Measurements from ENCODE around the gene NLRP6.

NLRP6 gene

GRCh38 chr11:293852-294661 is 15.8 kb downstream of the NLRP6 start:
- H3K4me1 ChIP-seq (ENCODE audit: control insufficient read depth, insufficient read depth, low read length) = peaks cover 8% of the 10 kb centered on the region
- no peaks in the 10 kb centered on the region for H3K36me3 ChIP-seq (ENCODE audit: control insufficient read depth, insufficient read depth, low read length)
- no peak overlapping the region for H3K4me3 ChIP-seq (ENCODE audit: insufficient read depth, low read depth, low read length)
- H3K27ac ChIP-seq (ENCODE audit: insufficient read depth, low read depth, low read length, poor library complexity, severe bottlenecking) = no peak overlapping the region
- WGBS, 2 experiments = 93 to 94% methylated on average over 27 of the region's 27 CpGs
- H3K9me3 ChIP-seq (ENCODE audit: control insufficient read depth, low read length) = no peaks in the 10 kb centered on the region
- H3K27me3 ChIP-seq (ENCODE audit: control insufficient read depth, insufficient read depth, low read length, poor library complexity, severe bottlenecking) = peaks cover 4% of the 10 kb centered on the region

DNA sequence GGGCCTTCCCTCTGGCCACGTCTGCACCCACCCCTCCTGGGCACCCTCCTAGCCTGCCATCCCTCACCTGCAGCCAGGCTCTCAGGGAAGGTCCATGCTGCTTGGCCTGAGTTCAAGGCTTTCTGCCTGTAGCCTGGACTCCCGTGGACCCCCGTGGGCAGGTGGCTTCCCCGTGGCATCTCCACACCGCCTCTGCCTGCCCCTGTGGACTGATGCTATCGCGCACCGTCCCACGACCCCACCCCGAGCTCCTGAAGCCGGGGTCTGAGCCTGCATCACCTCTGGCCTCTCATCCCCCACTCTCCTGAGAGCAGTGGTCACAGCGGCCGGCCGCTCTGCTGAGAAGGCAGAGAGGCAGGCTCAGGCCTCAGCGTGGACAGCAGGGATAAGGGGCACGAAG is 16.6 kb downstream of the NLRP6 start:
- Histone ChIP-seq H3K9me3 (ENCODE audit: control insufficient read depth, low read length) (no peaks in the 10 kb centered on the region), H3K27me3 (ENCODE audit: control insufficient read depth, insufficient read depth, low read length, poor library complexity, severe bottlenecking) (peaks cover under 1% of the 10 kb centered on the region), H3K36me3 (ENCODE audit: control insufficient read depth, insufficient read depth, low read length) (no peaks in the 10 kb centered on the region), H3K27ac (ENCODE audit: insufficient read depth, low read depth, low read length, poor library complexity, severe bottlenecking) (no peak overlapping the region), H3K4me1 (ENCODE audit: control insufficient read depth, insufficient read depth, low read length) (peaks cover 8% of the 10 kb centered on the region), H3K4me3 (ENCODE audit: insufficient read depth, low read depth, low read length) (no peak overlapping the region)
- 94 to 96% methylated on average over 16 of the region's 16 CpGs for WGBS, 2 experiments

- Histone ChIP-seq H3K4me1 (ENCODE audit: control insufficient read depth, insufficient read depth, low read length) (peaks cover 8% of the 10 kb centered on the region), H3K4me3 (ENCODE audit: insufficient read depth, low read depth, low read length) (no peak overlapping the region), H3K9me3 (ENCODE audit: control insufficient read depth, low read length) (no peaks in the 10 kb centered on the region), H3K27ac (ENCODE audit: insufficient read depth, low read depth, low read length, poor library complexity, severe bottlenecking) (no peak overlapping the region), H3K36me3 (ENCODE audit: control insufficient read depth, insufficient read depth, low read length) (no peaks in the 10 kb centered on the region), H3K27me3 (ENCODE audit: control insufficient read depth, insufficient read depth, low read length, poor library complexity, severe bottlenecking) (no peaks in the 10 kb centered on the region)
- 90 to 91% methylated on average over 26 of the region's 26 CpGs for WGBS, 2 experiments
Observed at GRCh38 chr11:295351-296170, 17.4 kb downstream of the NLRP6 start.

- Histone ChIP-seq H3K4me1 (ENCODE audit: control insufficient read depth, insufficient read depth, low read length) (peaks cover 8% of the 10 kb centered on the region), H3K27me3 (ENCODE audit: control insufficient read depth, insufficient read depth, low read length, poor library complexity, severe bottlenecking) (no peaks in the 10 kb centered on the region), H3K27ac (ENCODE audit: insufficient read depth, low read depth, low read length, poor library complexity, severe bottlenecking) (no peak overlapping the region), H3K9me3 (ENCODE audit: control insufficient read depth, low read length) (no peaks in the 10 kb centered on the region), H3K4me3 (ENCODE audit: insufficient read depth, low read depth, low read length) (no peak overlapping the region), H3K36me3 (ENCODE audit: control insufficient read depth, insufficient read depth, low read length) (no peaks in the 10 kb centered on the region)
- WGBS, 2 experiments = 89 to 90% methylated on average over 35 of the region's 35 CpGs
Observed at GRCh38 chr11:296171-297050, 18.2 kb downstream of the NLRP6 start.

GRCh38 chr11:297051-297585 is 18.9 kb downstream of the NLRP6 start:
- Histone ChIP-seq H3K36me3 (ENCODE audit: control insufficient read depth, insufficient read depth, low read length) (no peaks in the 10 kb centered on the region), H3K4me3 (ENCODE audit: insufficient read depth, low read depth, low read length) (no peak overlapping the region), H3K27ac (ENCODE audit: insufficient read depth, low read depth, low read length, poor library complexity, severe bottlenecking) (no peak overlapping the region), H3K9me3 (ENCODE audit: control insufficient read depth, low read length) (no peaks in the 10 kb centered on the region), H3K27me3 (ENCODE audit: control insufficient read depth, insufficient read depth, low read length, poor library complexity, severe bottlenecking) (no peaks in the 10 kb centered on the region), H3K4me1 (ENCODE audit: control insufficient read depth, insufficient read depth, low read length) (peaks cover 8% of the 10 kb centered on the region)
- WGBS, 2 experiments = 93% methylated on average over 13 of the region's 13 CpGs

DNA sequence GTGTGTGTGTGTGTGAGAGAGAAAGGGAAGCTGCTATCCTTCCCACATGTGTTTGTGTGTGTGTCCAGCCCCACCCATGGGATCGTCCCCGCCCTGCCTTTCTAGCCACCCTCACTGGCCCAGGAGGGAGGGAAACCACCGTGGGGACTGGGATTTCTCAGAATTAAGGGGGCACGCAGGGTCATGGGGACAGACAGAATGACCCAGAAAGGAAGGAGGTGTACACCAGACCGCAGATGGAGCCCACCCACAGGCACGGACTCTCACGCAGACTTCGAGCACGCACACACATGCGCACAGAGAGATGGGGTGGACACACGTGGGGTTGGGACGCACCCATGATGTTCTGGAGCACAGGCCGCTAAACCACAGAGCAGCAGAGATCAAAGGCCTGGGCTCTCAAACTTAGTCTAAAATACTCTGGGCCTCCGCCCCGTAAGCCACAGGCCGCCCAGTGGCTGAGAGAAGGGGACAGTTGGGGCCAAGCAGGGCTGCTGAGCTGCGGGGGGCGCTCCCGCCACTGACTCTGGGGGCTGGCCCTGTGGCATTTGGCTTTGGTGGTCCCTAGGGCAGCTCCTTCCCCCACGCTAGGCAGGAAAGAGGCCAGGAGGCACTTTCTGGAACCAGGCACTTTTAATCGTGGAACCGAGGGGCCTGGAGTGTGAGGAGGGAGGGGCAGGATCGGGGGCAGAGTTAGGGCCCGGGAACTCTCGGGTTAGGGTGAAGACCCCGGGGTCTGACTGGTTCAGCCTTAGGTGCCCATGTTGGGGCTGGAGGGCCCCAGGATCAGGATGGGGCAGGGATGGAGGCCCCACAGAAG is 19.6 kb downstream of the NLRP6 start:
- H3K36me3 ChIP-seq (ENCODE audit: control insufficient read depth, insufficient read depth, low read length) = no peaks in the 10 kb centered on the region
- peaks cover 8% of the 10 kb centered on the region for H3K4me1 ChIP-seq (ENCODE audit: control insufficient read depth, insufficient read depth, low read length)
- H3K27ac ChIP-seq (ENCODE audit: insufficient read depth, low read depth, low read length, poor library complexity, severe bottlenecking) = no peak overlapping the region
- no peak overlapping the region for H3K4me3 ChIP-seq (ENCODE audit: insufficient read depth, low read depth, low read length)
- no peaks in the 10 kb centered on the region for H3K9me3 ChIP-seq (ENCODE audit: control insufficient read depth, low read length)
- no peaks in the 10 kb centered on the region for H3K27me3 ChIP-seq (ENCODE audit: control insufficient read depth, insufficient read depth, low read length, poor library complexity, severe bottlenecking)
- WGBS, 2 experiments = 90% methylated on average over 26 of the region's 26 CpGs

DNA sequence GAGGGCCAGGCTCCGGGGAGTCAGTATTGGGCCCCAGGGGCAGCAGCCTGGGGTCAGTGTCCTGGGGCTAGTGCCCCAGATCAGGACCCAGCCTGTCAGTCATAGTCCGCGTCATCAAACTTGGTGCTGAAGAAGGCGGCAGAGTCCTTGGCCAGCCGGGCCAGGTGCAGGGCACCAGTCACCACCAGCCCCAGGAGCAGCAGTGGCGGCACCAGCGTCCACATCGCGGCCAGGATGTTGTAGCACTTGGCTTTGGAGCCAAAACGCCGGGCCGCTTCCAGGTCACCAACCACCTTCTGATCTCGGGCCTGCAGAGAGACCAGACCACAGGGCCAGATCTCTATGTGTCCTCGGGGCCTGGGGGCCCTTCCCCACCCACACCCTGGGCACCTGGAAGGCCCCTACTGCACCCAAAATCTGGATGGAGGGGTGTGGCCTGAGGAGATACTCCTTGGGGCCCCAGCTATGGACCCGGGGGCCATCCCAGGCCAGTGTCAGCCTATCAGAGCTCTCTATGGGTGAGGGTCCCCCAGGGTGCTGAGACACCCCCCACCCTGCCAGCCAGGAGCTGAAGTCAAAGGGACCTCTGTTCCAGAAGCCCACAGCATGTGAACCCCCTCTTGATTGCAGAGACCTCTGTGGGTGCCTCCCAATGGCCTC is 20.3 kb downstream of the NLRP6 start:
- Histone ChIP-seq H3K36me3 (ENCODE audit: control insufficient read depth, insufficient read depth, low read length) (no peaks in the 10 kb centered on the region), H3K27ac (ENCODE audit: insufficient read depth, low read depth, low read length, poor library complexity, severe bottlenecking) (no peak overlapping the region), H3K9me3 (ENCODE audit: control insufficient read depth, low read length) (no peaks in the 10 kb centered on the region), H3K4me3 (ENCODE audit: insufficient read depth, low read depth, low read length) (no peak overlapping the region), H3K4me1 (ENCODE audit: control insufficient read depth, insufficient read depth, low read length) (peaks cover 8% of the 10 kb centered on the region), H3K27me3 (ENCODE audit: control insufficient read depth, insufficient read depth, low read length, poor library complexity, severe bottlenecking) (no peaks in the 10 kb centered on the region)
- 89 to 90% methylated on average over 15 of the region's 15 CpGs for WGBS, 2 experiments

- WGBS, 2 experiments = 87 to 88% methylated on average over 37 to 39 of the region's 40 CpGs
- Histone ChIP-seq H3K4me1 (ENCODE audit: control insufficient read depth, insufficient read depth, low read length) (peaks cover 8% of the 10 kb centered on the region), H3K9me3 (ENCODE audit: control insufficient read depth, low read length) (no peaks in the 10 kb centered on the region)
Observed at GRCh38 chr11:299081-299891, 21.1 kb downstream of the NLRP6 start, which contains the start of gene IFITM5. Gene IFITM5, minus strand, starts transcription at chr11:299526. Its CDS starts 36 bp downstream, at chr11:299490.

More at GRCh38 chr11:299081-299891, 21.1 kb downstream of the NLRP6 start, which contains the start of gene IFITM5:
- Histone ChIP-seq H3K27me3 (ENCODE audit: control insufficient read depth, insufficient read depth, low read length, poor library complexity, severe bottlenecking) (no peaks in the 10 kb centered on the region), H3K27ac (ENCODE audit: insufficient read depth, low read depth, low read length, poor library complexity, severe bottlenecking) (no peak within 1 kb of the TSS), H3K36me3 (ENCODE audit: control insufficient read depth, insufficient read depth, low read length) (no peaks in the 10 kb centered on the region), H3K4me3 (ENCODE audit: insufficient read depth, low read depth, low read length) (no peak within 1 kb of the TSS)

Data from ectodermal cell (in vitro differentiated cells).